B cell (primary cell): Measurements from ENCODE around the gene SNX14. TPM values are rescaled to one million over a fixed set of nuclear protein-coding genes. Genes with fewer than 3 reads are reported as not detected.

ENCODE experiments used
- ATAC-seq: fragments of 200-7000 bp; cut with Tn5 transposase; one replicate; pipeline ENCODE4 v1.10.0; 2021; ENCODE audit warnings: low read depth, mild to moderate bottlenecking, moderate number of reproducible peaks, moderate library complexity
- CTCF ChIA-PET: fragments of 350-600 bp; sonication (Branson Sonifier 250); formaldehyde crosslinking; loops from one replicate; lab custom pipeline; 2021; ENCODE audit warnings: antibody characterized with exemption, inconsistent platforms; lab: Charles Lee
- POLR2A ChIA-PET: fragments of 350-600 bp; sonication (Branson Sonifier 250); formaldehyde crosslinking; loops from one replicate; lab custom pipeline; 2021; ENCODE audit warnings: antibody characterized with exemption; lab: Charles Lee
- DNase-seq: peaks from one replicate; pipeline ENCODE4 v3.0.0; 2013
- H2AFZ ChIP-seq: 2 replicates; pipeline ENCODE4 v1.6.1; 2012; ENCODE audit warnings: mild to moderate bottlenecking, low read depth, low read length; ENCODE audit not compliant: insufficient read depth, poor library complexity, severe bottlenecking
- H3K27ac ChIP-seq, 2 donors: 1 replicate in 1 of 2; 2 replicates in 1 of 2; pipeline ENCODE4 v1.5.1; 2012 to 2013; ENCODE audit warnings: low read length in 2 of 2, mild to moderate bottlenecking in 2 of 2, moderate library complexity in 1 of 2
- H3K27me3 ChIP-seq, 4 experiments: fragments of 200-600 bp in 1 of 4; sonication (generic) in 1 of 4; replicated peaks in 1 of 4; 1 replicate in 2 of 4; 2 replicates in 2 of 4; pipeline versions ENCODE4 v1.6.1 to v1.7.0; 2013 to 2016; ENCODE audit warnings: low read length in 3 of 4, mild to moderate bottlenecking in 2 of 4, mixed read lengths in 1 of 4, moderate library complexity in 1 of 4; ENCODE audit not compliant: insufficient read depth in 4 of 4, control insufficient read depth in 3 of 4; ENCODE audit errors: control extremely low read depth in 1 of 4
- H3K36me3 ChIP-seq, 2 experiments: replicated peaks in 1 of 2; 1 replicate in 1 of 2; 2 replicates in 1 of 2; pipeline versions ENCODE4 v1.6.1 to v1.7.1; 2013; ENCODE audit warnings: low read length in 1 of 2; ENCODE audit not compliant: insufficient read depth in 2 of 2, control insufficient read depth in 1 of 2; ENCODE audit errors: control extremely low read depth in 1 of 2, extremely low read depth in 1 of 2
- H3K4me1 ChIP-seq, 2 donors: fragments of 200-600 bp in 1 of 2; sonication (generic) in 1 of 2; 1 replicate in 1 of 2; 2 replicates in 1 of 2; pipeline versions ENCODE4 v1.5.1 to v1.6.1; 2013 to 2017; ENCODE audit warnings: low read length in 2 of 2; ENCODE audit not compliant: control insufficient read depth in 2 of 2, insufficient read depth in 2 of 2
- H3K4me2 ChIP-seq: replicated peaks from 2 replicates; pipeline ENCODE3; 2012; ENCODE audit warnings: mild to moderate bottlenecking, low read depth, low read length; ENCODE audit not compliant: poor library complexity, severe bottlenecking
- H3K4me3 ChIP-seq, 5 experiments: fragments of 200-600 bp in 1 of 5; sonication (generic) in 1 of 5; 1 replicate in 3 of 5; 2 replicates in 2 of 5; pipeline versions ENCODE4 v1.5.1 to v1.7.0; 2011 to 2016; ENCODE audit warnings: low read length in 4 of 5, mild to moderate bottlenecking in 4 of 5, low read depth in 2 of 5, control low read depth in 1 of 5, moderate library complexity in 1 of 5; ENCODE audit not compliant: insufficient read depth in 1 of 5; ENCODE audit errors: control extremely low read depth in 1 of 5, extremely low read depth in 1 of 5
- H3K79me2 ChIP-seq: fragments of 200-600 bp; sonication (generic); one replicate; pipeline ENCODE4 v1.6.0; 2016; ENCODE audit warnings: low read length; ENCODE audit not compliant: control insufficient read depth, insufficient read depth
- H3K9ac ChIP-seq: fragments of 200-600 bp; sonication (generic); 2 replicates; pipeline ENCODE4 v1.6.1; 2017; ENCODE audit warnings: mild to moderate bottlenecking, low read length, moderate library complexity
- H3K9me3 ChIP-seq, 3 donors: one replicate each; pipeline versions ENCODE4 v1.6.1 to v1.7.1; 2013; ENCODE audit warnings: low read length in 2 of 3; ENCODE audit not compliant: control insufficient read depth in 2 of 3, insufficient read depth in 1 of 3; ENCODE audit errors: control extremely low read depth in 1 of 3
- H4K20me1 ChIP-seq: 2 replicates; pipeline ENCODE4 v1.6.0; 2012; ENCODE audit warnings: mild to moderate bottlenecking, low read length; ENCODE audit not compliant: insufficient read depth, control insufficient read depth, poor library complexity, severe bottlenecking
- H3K27ac Mint-ChIP-seq: one replicate; pipeline ENCODE4 v1.8.0; 2021; ENCODE audit warnings: mixed read lengths
- H3K27me3 Mint-ChIP-seq: one replicate; pipeline ENCODE4 v1.8.0; 2021; ENCODE audit warnings: mixed read lengths
- H3K4me1 Mint-ChIP-seq: one replicate; pipeline ENCODE4 v1.8.0; 2021; ENCODE audit warnings: mixed read lengths
- H3K4me3 Mint-ChIP-seq: one replicate; pipeline ENCODE4 v1.8.0; 2021; ENCODE audit warnings: mixed read lengths
- H3K9me3 Mint-ChIP-seq: one replicate; pipeline ENCODE4 v1.8.0; 2022; ENCODE audit warnings: mixed read lengths; ENCODE audit not compliant: insufficient read depth
- EZH2 ChIP-seq: IDR thresholded peaks from 2 replicates; pipeline ENCODE4 v1.6.1; 2012; ENCODE audit warnings: borderline replicate concordance, low read depth, mild to moderate bottlenecking, moderate library complexity, low read length; ENCODE audit not compliant: insufficient read depth, poor library complexity, severe bottlenecking
- WGBS: methylation state at CpG from one replicate; pipeline ENCODE4 v1.1.5; 2013; ENCODE audit warnings: missing lambda C conversion rate; ENCODE audit not compliant: insufficient coverage; 5-methylcytosine and 5-hydroxymethylcytosine counted together
- intact Hi-C: fragments of 100-400 bp; cut with micrococcal nuclease; formaldehyde crosslinking; loops from one replicate; pipeline ENCODE4 v1.10.0; 2022
- polyA plus RNA-seq: library from polyadenylated mRNA; depleted of rRNA; stranded (reverse); fragments of >200 nt; gene quantifications from 2 replicates; pipeline ENCODE4 v1.2.3, GENCODE V29; 2012
- total RNA-seq, 2 donors: library from RNA; stranded (reverse); fragments of 120-200 nt in 1 of 2; gene quantifications; 1 replicate in 1 of 2; 2 replicates in 1 of 2; pipeline versions ENCODE4 v1.2.3 to v1.2.4, GENCODE V29; 2013 to 2022
- TF ChIP-seq, protein P1 (sequence below): fragments of 200-600 bp; IDR thresholded peaks from one replicate; pipeline ENCODE4 v1.8.0; 2022; ENCODE audit warnings: antibody characterized with exemption, mild to moderate bottlenecking

SNX14 gene
- total and polyA plus RNA-seq, 2 donors (not counting 1 experiment from before 2014, with no cell fraction given): 36.9 to 80.0 TPM

DNA sequence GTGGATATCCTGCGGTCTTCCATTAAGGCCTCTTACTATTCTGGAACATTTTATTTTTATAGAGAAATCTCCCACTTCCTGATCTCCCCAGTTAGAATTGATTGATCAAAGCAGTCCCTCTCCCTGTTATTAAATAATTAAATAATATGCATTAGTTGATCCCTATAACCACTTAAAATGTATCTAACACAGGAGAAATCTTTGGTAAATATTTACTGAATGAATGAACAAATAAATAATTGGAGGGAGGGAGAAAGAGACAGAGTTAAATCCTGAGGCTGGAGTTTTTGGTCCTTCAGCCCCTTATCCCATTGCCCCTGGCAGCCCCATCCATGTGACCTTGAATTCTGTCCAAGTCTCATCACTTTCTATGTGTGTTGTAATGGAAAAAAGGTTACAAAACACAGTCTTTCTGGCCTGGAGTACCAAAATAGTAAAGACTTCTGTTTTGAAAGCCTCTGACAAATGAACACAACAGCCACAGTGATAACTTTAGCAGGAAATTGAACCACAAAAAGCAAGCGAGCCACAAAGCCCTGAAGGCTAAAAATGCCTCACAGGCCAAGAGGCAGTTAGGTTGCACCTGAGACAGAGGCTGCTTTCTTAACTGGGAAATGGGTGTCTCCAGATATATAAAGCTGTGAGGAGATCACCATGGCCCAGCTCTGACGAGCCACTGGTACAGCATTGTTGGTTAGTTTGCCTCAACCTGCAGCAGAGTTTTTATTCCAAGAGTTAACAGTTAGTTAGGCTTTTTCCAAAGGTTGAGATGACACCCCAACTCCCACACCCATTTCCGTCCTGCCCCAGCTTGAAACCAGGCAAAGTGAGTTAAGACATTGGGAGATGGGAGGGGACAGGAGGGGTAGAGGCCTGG lies 132.5 kb downstream of the SNX14 start:
- H3K27ac Mint-ChIP-seq: peak overlapping the region; percentile 93
- peaks cover 0 to 3% (median 0%) of the 10 kb centered on the region in 4 experiments for H3K27me3 ChIP-seq
- intact Hi-C loops: loop anchor here (5.0 kb wide), 1 partner anchor 44 kb away; no protein-coding TSS in a partner anchor
- peaks cover 2% of the 10 kb centered on the region for H3K27me3 Mint-ChIP-seq
- H3K4me1 Mint-ChIP-seq: peaks cover 91% of the 10 kb centered on the region
- H3K4me3 Mint-ChIP-seq: peak overlapping the region; percentile 51
- CTCF ChIA-PET: interaction anchor here (1.3 to 3.4 kb wide), 4 partner anchors 11 to 88 kb away, joined by 5 to 30 read pairs (median 6); partner anchors contain the start of gene NT5E
- TF ChIP-seq EZH2: no peak
- TF ChIP-seq, protein P1, sequence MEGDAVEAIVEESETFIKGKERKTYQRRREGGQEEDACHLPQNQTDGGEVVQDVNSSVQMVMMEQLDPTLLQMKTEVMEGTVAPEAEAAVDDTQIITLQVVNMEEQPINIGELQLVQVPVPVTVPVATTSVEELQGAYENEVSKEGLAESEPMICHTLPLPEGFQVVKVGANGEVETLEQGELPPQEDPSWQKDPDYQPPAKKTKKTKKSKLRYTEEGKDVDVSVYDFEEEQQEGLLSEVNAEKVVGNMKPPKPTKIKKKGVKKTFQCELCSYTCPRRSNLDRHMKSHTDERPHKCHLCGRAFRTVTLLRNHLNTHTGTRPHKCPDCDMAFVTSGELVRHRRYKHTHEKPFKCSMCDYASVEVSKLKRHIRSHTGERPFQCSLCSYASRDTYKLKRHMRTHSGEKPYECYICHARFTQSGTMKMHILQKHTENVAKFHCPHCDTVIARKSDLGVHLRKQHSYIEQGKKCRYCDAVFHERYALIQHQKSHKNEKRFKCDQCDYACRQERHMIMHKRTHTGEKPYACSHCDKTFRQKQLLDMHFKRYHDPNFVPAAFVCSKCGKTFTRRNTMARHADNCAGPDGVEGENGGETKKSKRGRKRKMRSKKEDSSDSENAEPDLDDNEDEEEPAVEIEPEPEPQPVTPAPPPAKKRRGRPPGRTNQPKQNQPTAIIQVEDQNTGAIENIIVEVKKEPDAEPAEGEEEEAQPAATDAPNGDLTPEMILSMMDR: no peak
- peak overlapping the region; percentile 72 to 74 for H3K27ac ChIP-seq
- H3K79me2 ChIP-seq: peaks cover 17% of the 10 kb centered on the region
- DNase-seq (no peak), ATAC-seq (peak; percentile 61)
- POLR2A ChIA-PET: interaction anchor here (0.8 kb wide), 1 partner anchor 12 kb away, joined by 3 read pairs; the partner anchor contains the start of gene NT5E
- no peaks in the 10 kb centered on the region for H4K20me1 ChIP-seq
- peak overlapping the region; percentile 41 for H2AFZ ChIP-seq
- peaks cover 48 to 75% of the 10 kb centered on the region in 2 donors for H3K4me1 ChIP-seq
- H3K9me3 Mint-ChIP-seq: no peaks in the 10 kb centered on the region
- no peaks in the 10 kb centered on the region for H3K36me3 ChIP-seq
- 0% methylated on average over 2 of the region's 4 CpGs for WGBS
- H3K9ac ChIP-seq: peak overlapping the region; percentile 41
- H3K4me2 ChIP-seq: peak overlapping the region; percentile 47
- H3K4me3 ChIP-seq: no peak overlapping the region
- H3K9me3 ChIP-seq: no peaks in the 10 kb centered on the region
